ENCODE results near the gene PEX6. TPM values are rescaled to one million over a fixed set of nuclear protein-coding genes. Genes with fewer than 3 reads are reported as not detected.

PEX6 gene
- total RNA-seq, 1 experiment from 2014 or later = 15.6 TPM

GRCh38 chr6:42923666-42924065, 55.3 kb downstream of the PEX6 start:
- no peaks in the 10 kb centered on the region for H3K79me2 ChIP-seq (ENCODE audit: insufficient read depth, low read length)
- H2BK20ac ChIP-seq (ENCODE audit: low read depth, low read length, poor library complexity, severe bottlenecking) = no peak overlapping the region
- no peak overlapping the region for H4K91ac ChIP-seq (ENCODE audit: insufficient read length, low read depth, low read length)
- no peak overlapping the region for H2AK5ac ChIP-seq (ENCODE audit: insufficient read length, low read length)
- H3K18ac ChIP-seq (ENCODE audit: insufficient read length, low read depth, low read length) = no peak overlapping the region
- no peak for TF ChIP-seq CTCF (conservative IDR thresholded peaks at IDR 0.05)
- H3K4me3 Mint-ChIP-seq = no peak overlapping the region
- WGBS (ENCODE audit: extremely low coverage, insufficient read length, low lambda C conversion rate) = no CpG with 5 or more reads among the region's 2 CpGs
- no peaks in the 10 kb centered on the region for H3K9me3 Mint-ChIP-seq
- no peak overlapping the region for H2AFZ ChIP-seq (ENCODE audit: low read length)
- H3T11ph ChIP-seq (ENCODE audit: low read length) = no peak overlapping the region
- no peaks in the 10 kb centered on the region for H3K79me1 ChIP-seq (ENCODE audit: insufficient read depth, low read depth, low read length, poor library complexity, severe bottlenecking)
- H3K9ac ChIP-seq (ENCODE audit: extremely low read depth, insufficient read length, low read length) = no peak overlapping the region
- no peak overlapping the region for H3K56ac ChIP-seq (ENCODE audit: insufficient read length, low read depth, low read length)
- no peak overlapping the region for H4K8ac ChIP-seq (replicated peaks; ENCODE audit: insufficient read length, low read depth, low read length)
- DNase-seq = no peak
- no peaks in the 10 kb centered on the region for H3K9me3 ChIP-seq (ENCODE audit: control insufficient read depth, low read depth, low read length)
- no peaks in the 10 kb centered on the region for H3K27me3 ChIP-seq (ENCODE audit: insufficient read depth, low read length)
- H3K23me2 ChIP-seq (ENCODE audit: insufficient read length, low read depth, low read length, poor library complexity, severe bottlenecking) = peaks cover 4% of the 10 kb centered on the region
- no peaks in the 10 kb centered on the region; the same call in 1 of the 2 replicates for H3K27me3 Mint-ChIP-seq (ENCODE audit: low read depth)
- H3K14ac ChIP-seq (ENCODE audit: insufficient read depth, low read length) = no peak overlapping the region
- H4K20me1 ChIP-seq (ENCODE audit: control insufficient read depth, insufficient read depth, insufficient read length) = no peaks in the 10 kb centered on the region
- H3K4me2 ChIP-seq (ENCODE audit: insufficient read depth, insufficient read length, low read length) = no peak overlapping the region
- H2BK5ac ChIP-seq (ENCODE audit: insufficient read length, low read length) = no peak overlapping the region
- H3K27ac Mint-ChIP-seq = no peak overlapping the region
- H3K4me1 ChIP-seq (ENCODE audit: insufficient read depth, low read length) = no peaks in the 10 kb centered on the region
- H2BK12ac ChIP-seq (ENCODE audit: insufficient read length, low read depth, low read length) = no peak overlapping the region
- peaks cover 0 to 1% (median 0%) of the 10 kb centered on the region in 3 experiments; a peak in 1 of 7 replicates for H3K36me3 Mint-ChIP-seq (ENCODE audit: insufficient read depth in 1 of 3, low read depth in 3 of 3)
- H3K4me1 Mint-ChIP-seq = peaks cover 4 to 9% of the 10 kb centered on the region in 2 experiments
- no peak overlapping the region for H3K4ac ChIP-seq (ENCODE audit: low read depth, low read length)
- H2BK120ac ChIP-seq (ENCODE audit: low read depth, low read length, poor library complexity, severe bottlenecking) = no peak overlapping the region
- no peak overlapping the region for H3K27ac ChIP-seq (ENCODE audit: insufficient read length, low read depth, low read length)
- no peak overlapping the region for H4K5ac ChIP-seq (ENCODE audit: insufficient read length, low read depth, low read length)
- no peak overlapping the region for H3K23ac ChIP-seq (ENCODE audit: insufficient read length, low read depth, low read length)
- no peak overlapping the region for H2BK15ac ChIP-seq (ENCODE audit: low read depth, low read length)
